Stimulated activated CD8-positive, alpha-beta memory T cell treated with anti-CD3 and anti-CD28 coated beads, Interleukin-12 subunit alpha, Interleukin-12 subunit beta, amount 100 ng/mL, for 24 hours (primary cell): ENCODE results near the gene GNAI3.

Experiments
- DNase-seq: peaks from one replicate; pipeline ENCODE4 v3.0.0-alpha.2; 2020; ENCODE audit errors: extremely low read depth

Gene GNAI3

GRCh38 chr1:109546311-109547109 is 1.9 kb upstream of the GNAI3 start:
- DNase-seq: peak; percentile 65

DNA sequence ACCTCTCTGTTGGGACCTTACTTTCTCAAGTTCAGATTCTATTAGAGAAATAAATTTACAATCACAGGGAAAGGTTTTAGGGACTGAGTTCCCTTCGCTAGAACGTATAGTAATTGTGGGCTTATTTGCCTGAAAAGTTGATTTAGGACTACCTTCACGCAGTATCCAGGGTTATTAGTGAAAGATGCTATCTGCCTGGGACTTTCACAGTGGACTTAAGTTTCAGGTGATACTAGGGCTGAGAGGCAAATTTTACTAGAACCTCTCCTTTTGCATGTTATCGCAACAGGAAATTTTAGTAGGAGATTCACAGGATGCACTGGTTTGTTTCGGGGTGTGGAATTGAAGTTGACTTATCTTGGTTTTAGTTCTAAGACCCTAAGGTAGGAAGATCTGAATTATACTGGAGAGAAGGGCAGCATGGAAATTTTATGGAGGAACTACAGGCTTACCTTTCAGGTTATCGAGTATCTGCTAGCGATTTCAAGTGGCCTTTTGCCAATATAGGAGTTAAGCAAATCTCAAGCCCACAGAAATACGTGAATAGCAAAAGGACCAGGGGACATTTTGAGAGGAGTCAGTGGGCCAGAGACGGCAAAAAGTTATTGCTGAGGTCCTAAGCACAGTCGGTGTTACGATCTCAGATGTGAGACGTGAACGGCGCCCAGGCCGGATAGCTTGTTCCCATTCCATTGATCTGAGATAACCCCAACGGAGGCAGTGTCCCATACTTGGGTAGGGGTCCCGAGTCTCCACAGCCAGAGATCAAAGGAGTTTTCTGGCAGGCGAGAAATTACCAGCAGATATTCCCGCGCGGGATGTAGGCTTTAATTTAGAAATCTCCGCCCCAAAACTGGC is 723 bp upstream of the GNAI3 start:
- DNase-seq: no peak

DNA sequence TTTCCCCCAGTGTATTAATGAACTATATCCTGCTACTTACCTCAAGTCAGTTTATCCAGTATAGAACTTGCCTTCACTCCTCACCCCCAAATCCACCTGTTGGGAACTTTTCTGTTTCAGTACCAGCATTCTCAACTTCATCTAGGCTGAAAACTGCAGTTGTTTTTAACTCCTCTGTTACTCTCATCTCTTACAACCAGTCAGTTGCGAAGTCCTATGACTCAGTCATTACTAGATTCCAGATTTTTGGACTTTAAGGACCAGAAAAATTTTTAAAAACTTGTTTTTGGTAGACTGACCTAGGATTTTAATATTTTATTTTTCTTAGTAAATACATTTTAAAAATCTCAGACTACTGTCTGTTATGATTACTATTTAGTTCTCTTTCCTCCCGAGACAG is 8.1 kb downstream of the GNAI3 start:
- DNase-seq: no peak

DNA sequence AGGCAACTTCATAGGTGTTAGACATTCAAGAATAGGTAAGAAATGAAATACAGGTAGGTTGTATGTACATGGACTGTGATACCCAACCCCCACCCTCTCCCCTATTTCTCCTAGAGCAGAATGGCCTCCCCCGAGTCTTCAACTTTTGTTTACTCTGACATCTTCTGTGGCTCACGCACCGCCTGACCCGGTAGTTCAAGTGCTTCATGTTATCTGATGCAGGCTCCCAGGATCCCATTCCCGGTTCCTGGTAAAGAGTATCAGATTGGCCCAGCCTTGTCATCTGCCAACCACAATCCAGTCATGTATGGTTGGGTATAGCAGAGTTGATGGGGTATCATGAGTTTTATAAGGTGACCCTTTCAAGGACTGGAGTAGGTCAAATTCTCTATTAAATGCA is 9.1 kb downstream of the GNAI3 start:
- no peak for DNase-seq

DNA sequence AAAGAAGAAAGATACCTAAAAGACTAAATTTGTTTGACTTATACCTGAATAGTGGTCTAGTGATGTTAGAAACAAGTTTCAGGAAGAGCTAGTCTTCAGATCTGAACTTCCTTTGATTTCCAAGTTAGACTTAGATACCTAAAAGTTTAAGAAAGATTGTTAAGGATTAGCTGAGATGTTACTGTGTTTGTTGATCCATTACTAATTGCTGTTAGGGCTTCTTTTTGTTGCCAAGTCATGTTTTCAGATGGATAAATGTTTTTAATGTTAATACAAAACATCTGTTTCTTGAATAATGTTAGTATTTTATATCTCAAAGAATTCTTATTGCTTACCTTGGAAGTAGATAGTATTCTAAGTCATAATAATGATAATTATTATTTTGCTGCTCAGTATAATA is 11.6 kb downstream of the GNAI3 start:
- DNase-seq: no peak

GRCh38 chr1:109564194-109564878 is 15.9 kb downstream of the GNAI3 start:
- DNase-seq: no peak

- DNase-seq: no peak
Observed at GRCh38 chr1:109565241-109565640, 16.8 kb downstream of the GNAI3 start.

GRCh38 chr1:109566982-109567381 is 18.6 kb downstream of the GNAI3 start:
- DNase-seq: no peak

DNA sequence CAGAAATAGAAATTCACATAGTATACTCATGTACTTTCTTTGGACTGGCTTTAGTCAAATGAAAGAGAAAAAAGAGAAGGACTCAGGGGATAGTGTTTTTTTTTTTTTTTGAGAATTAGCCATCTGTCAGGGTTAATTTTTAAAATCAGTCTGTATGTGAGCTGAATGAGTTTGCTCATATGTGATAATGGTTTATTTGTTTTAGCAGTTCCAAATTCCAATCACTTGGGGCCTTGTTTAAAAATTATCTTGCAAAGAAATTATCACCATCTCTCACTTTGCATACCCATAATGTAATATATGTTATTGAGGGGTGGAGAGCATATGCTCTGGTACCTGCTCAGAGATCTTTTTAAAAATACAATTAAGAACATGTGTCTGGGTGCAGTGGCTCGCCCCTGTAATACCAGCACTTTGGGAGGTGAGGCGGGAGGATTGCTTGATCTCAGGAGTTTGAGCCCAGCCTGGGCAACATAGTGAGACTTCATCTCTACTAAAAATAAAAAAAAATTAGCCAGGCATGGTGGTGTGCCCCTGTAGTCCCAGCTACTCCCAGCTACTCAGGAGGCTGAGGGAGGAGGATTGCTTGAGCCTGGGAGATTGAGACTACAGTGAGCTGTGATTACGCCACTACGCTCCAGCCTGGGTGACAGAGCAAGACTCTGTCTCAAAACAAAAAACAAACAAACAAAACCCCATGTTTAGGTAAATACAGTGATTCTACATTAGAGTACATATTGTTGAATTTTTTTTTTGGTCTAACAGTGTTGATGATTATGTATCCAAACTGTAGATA is 19.7 kb downstream of the GNAI3 start:
- no peak for DNase-seq

- DNase-seq: no peak
Observed at GRCh38 chr1:109569323-109569722, 20.9 kb downstream of the GNAI3 start.

DNA sequence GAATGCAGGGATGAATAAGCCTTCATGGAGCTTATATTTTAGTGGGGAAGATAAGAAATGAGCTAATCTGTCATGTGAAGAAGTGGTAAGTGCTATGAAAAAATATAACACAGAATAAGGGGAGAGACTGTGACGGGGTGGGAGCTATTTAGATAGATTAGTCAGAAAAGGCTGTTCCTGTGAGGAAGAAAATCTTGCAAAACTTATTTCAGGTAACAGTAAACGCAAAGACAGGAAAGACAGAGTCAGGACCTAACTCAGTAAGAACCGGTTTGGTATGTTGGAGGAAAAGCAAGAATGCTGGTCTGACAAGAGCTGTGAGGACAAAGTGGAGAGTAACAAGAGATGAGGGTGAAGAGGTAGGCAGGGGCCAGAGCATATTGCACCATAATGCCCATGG is 22.0 kb downstream of the GNAI3 start:
- DNase-seq: no peak

DNA sequence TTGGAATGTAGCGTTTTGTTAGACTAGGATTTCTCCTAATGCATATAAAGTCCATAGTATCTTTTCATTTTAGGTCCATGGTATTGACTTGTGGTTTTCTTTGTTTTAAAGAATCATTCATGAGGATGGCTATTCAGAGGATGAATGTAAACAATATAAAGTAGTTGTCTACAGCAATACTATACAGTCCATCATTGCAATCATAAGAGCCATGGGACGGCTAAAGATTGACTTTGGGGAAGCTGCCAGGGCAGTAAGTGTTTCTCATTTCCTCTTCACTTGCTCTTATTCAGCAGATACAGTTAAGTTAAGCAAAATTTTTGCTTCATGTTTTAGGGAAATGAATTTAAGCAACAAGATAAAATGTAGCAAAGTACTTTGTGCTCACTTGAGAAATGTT is 25.4 kb downstream of the GNAI3 start:
- DNase-seq: no peak

DNA sequence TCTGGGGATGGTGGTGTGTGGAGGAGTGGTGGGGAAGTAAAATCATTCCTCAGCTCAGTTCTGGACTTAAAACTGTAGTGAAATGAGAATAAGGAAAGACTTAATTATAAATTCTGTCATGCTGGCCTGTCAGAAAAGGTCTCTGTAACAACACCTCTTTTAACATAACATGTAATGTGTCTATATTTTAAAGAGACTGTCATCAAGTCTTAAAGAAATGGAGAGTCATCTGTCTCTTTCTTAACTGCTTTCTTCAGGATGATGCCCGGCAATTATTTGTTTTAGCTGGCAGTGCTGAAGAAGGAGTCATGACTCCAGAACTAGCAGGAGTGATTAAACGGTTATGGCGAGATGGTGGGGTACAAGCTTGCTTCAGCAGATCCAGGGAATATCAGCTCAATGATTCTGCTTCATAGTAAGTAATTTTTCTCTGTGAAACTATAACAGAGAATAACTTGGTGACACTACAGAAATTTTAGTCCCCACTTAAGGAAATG is 30.6 kb downstream of the GNAI3 start:
- DNase-seq: no peak

GRCh38 chr1:109579491-109579890 is 31.1 kb downstream of the GNAI3 start:
- DNase-seq: no peak

DNA sequence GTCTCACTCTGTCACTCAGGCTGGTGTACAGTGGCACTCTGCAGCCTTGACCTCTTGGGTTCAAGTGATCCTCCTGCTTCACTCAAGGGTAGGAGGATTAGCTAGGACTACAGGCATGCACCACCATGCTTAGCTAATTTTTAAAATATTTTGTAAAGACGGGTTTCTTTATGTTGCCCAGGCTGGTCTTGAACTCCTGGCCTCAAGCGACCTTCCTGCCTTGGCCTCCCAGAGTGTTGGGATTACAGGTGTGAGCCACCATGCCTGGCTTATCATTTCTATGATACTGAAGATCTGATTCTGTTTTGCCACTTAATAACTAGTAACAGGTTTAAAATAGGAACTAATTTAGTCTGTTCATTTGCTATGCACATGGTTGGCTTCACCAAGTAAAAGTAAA is 33.6 kb downstream of the GNAI3 start:
- no peak for DNase-seq

DNA sequence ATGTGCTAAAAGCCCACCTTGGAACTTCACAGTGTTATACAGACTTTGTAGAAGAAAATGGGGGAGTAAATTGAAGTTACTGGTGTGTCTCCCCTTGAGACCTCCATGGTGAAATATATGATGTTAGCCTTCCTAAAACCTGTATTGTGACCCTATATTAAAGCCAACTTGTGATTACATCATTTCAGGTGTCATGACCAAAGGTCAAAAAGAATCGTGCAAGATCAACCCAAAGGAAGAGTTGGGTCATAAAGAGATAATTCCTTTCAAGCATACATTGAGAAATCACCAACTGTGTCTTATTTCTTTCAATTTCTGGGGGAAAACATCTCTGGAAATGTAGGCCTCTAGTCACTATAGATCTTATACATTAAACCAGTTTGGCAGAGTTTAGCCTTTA is 36.4 kb downstream of the GNAI3 start:
- DNase-seq: no peak

DNA sequence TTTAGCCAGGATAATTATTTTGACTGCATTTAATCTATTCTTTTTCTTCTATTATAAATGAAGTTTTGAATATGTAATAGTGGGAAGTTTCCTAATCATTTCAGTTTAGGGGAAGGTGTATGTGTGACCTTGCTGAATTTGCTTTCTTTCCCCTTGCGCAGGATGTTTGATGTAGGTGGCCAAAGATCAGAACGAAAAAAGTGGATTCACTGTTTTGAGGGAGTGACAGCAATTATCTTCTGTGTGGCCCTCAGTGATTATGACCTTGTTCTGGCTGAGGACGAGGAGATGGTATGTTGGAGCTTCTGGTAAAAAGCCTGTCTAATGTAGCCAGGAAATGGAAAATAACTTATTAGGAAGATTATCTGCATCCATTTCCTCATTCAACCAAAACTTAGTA is 37.6 kb downstream of the GNAI3 start:
- DNase-seq: no peak

GRCh38 chr1:109589177-109589576 is 40.8 kb downstream of the GNAI3 start:
- no peak for DNase-seq

DNA sequence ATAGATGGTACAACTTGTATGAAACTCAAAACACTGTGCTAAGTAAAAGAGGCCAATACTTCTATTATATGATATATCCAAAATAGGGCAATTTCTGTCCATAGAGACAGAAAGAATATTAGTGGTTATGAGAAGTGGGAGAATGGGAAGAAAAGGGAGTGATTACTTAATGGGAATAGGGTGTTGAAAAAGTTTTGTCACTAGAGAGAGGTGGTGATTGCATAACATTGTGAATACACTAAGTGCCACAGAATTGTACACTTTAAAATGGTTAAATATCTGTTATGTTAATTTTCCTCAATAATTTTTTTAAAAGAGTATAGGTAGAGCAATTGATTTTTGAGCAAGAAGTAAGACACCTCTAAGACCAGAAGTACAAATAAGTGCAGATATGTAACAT is 41.3 kb downstream of the GNAI3 start:
- DNase-seq: no peak

- DNase-seq: no peak
Observed at GRCh38 chr1:109592916-109593315, 44.5 kb downstream of the GNAI3 start.

GRCh38 chr1:109595531-109595930 is 47.1 kb downstream of the GNAI3 start:
- DNase-seq: no peak

GRCh38 chr1:109598156-109598555 is 49.7 kb downstream of the GNAI3 start:
- no peak for DNase-seq
